ENCODE measurements around the gene AGTR1. TPM values are rescaled to one million over a fixed set of nuclear protein-coding genes. Genes with fewer than 3 reads are reported as not detected.

AGTR1 gene
- total RNA-seq, 1 experiment from 2014 or later: not detected

GRCh38 chr3:148763156-148763680, 65.5 kb downstream of the AGTR1 start:
- H3K36me3 Mint-ChIP-seq (ENCODE audit: insufficient read depth in 1 of 3, low read depth in 3 of 3): no peaks in the 10 kb centered on the region
- H2BK120ac ChIP-seq (ENCODE audit: low read depth, low read length, poor library complexity, severe bottlenecking): no peak overlapping the region
- no peak overlapping the region for H2BK12ac ChIP-seq (ENCODE audit: insufficient read length, low read depth, low read length)
- H3K27me3 Mint-ChIP-seq (ENCODE audit: low read depth): no peaks in the 10 kb centered on the region
- H2BK20ac ChIP-seq (ENCODE audit: low read depth, low read length, poor library complexity, severe bottlenecking): no peak overlapping the region
- H3K18ac ChIP-seq (ENCODE audit: insufficient read length, low read depth, low read length): no peak overlapping the region
- no peak overlapping the region for H2BK15ac ChIP-seq (ENCODE audit: low read depth, low read length)
- peaks cover 13 to 14% of the 10 kb centered on the region in 2 experiments for H3K4me1 Mint-ChIP-seq
- no peak overlapping the region for H3K14ac ChIP-seq (ENCODE audit: insufficient read depth, low read length)
- DNase-seq: no peak
- no peak overlapping the region for H3T11ph ChIP-seq (ENCODE audit: low read length)
- no peak overlapping the region for H3K4me3 Mint-ChIP-seq
- no peaks in the 10 kb centered on the region for H3K79me1 ChIP-seq (ENCODE audit: insufficient read depth, low read depth, low read length, poor library complexity, severe bottlenecking)
- no peak overlapping the region for H4K5ac ChIP-seq (ENCODE audit: insufficient read length, low read depth, low read length)
- H3K9ac ChIP-seq (ENCODE audit: extremely low read depth, insufficient read length, low read length): no peak overlapping the region
- H3K23ac ChIP-seq (ENCODE audit: insufficient read length, low read depth, low read length): no peak overlapping the region
- H3K27me3 ChIP-seq (ENCODE audit: insufficient read depth, low read length): no peaks in the 10 kb centered on the region
- no peaks in the 10 kb centered on the region for H3K9me3 ChIP-seq (ENCODE audit: control insufficient read depth, low read depth, low read length)
- H3K4me1 ChIP-seq (ENCODE audit: insufficient read depth, low read length): peaks cover 3% of the 10 kb centered on the region
- no peak overlapping the region for H3K4me2 ChIP-seq (ENCODE audit: insufficient read depth, insufficient read length, low read length)
- H2AK5ac ChIP-seq (ENCODE audit: insufficient read length, low read length): no peak overlapping the region
- no peaks in the 10 kb centered on the region for H3K9me3 Mint-ChIP-seq
- H4K20me1 ChIP-seq (ENCODE audit: control insufficient read depth, insufficient read depth, insufficient read length): no peaks in the 10 kb centered on the region
- no peak overlapping the region for H3K56ac ChIP-seq (ENCODE audit: insufficient read length, low read depth, low read length)
- no peak overlapping the region for H2AFZ ChIP-seq (ENCODE audit: low read length)
- no peak overlapping the region for H3K4ac ChIP-seq (ENCODE audit: low read depth, low read length)
- H3K79me2 ChIP-seq (ENCODE audit: insufficient read depth, low read length): no peaks in the 10 kb centered on the region
- TF ChIP-seq CTCF (conservative IDR thresholded peaks at IDR 0.05): no peak
- no CpG with 5 or more reads among the region's 3 CpGs for WGBS (ENCODE audit: extremely low coverage, insufficient read length, low lambda C conversion rate)
- H4K91ac ChIP-seq (ENCODE audit: insufficient read length, low read depth, low read length): no peak overlapping the region
- H3K23me2 ChIP-seq (ENCODE audit: insufficient read length, low read depth, low read length, poor library complexity, severe bottlenecking): no peaks in the 10 kb centered on the region
- H3K27ac Mint-ChIP-seq: no peak overlapping the region
- H2BK5ac ChIP-seq (ENCODE audit: insufficient read length, low read length): no peak overlapping the region
- H4K8ac ChIP-seq (replicated peaks; ENCODE audit: insufficient read length, low read depth, low read length): no peak overlapping the region
- H3K27ac ChIP-seq (ENCODE audit: insufficient read length, low read depth, low read length): no peak overlapping the region

Data from H9 (cell line).